Left forelimb (tissue), 1 donor: ENCODE results near the gene NF1.
"Not testable (repeated sequence)": the region's sequence is repeated elsewhere in the genome, so short reads cannot be mapped to it uniquely, and the experiment has no call there.

ENCODE experiments used
- DNase-seq: peaks from one replicate; pipeline ENCODE4 v3.0.0-alpha.2; 2018; ENCODE audit warnings: low spot score

The NF1 gene

DNA sequence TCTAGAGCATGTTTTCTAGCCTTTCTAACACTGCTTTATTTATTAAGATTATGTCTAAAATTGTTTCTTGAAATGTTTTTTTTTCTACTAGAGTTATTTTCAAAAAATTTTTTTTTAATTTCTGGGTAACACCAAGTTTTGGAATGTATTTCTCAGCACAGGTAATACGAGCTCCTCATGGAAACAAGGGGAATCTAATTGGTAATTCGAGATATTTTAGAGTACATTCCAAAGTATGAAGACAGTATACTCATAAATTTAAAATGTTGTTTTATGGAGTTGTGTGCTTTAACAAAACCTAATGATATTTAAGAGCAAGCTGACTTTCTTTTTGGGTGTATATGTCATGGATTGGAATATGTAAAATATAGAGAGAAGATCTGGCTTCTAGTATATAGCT lies 159.9 kb downstream of the NF1 start:
- no peak for DNase-seq

DNA sequence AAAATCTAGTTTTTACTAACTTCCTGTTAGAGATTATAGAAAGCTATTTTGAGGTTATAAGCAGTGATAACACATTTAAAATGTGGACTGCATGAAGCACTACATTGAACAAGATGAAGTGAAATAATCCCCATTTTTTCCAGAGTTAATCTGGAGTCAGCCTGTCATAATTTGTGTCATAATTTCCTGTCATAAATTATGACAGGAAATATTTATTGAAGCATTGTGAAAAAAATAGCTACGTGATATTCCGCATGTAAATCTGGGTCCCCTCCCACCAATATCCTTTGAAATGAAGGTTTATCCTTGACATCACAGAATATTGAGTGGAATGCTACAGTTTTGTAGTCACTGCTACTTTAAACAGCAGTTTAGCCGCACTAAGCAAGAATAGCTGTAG lies 162.2 kb downstream of the NF1 start:
- no peak for DNase-seq

DNA sequence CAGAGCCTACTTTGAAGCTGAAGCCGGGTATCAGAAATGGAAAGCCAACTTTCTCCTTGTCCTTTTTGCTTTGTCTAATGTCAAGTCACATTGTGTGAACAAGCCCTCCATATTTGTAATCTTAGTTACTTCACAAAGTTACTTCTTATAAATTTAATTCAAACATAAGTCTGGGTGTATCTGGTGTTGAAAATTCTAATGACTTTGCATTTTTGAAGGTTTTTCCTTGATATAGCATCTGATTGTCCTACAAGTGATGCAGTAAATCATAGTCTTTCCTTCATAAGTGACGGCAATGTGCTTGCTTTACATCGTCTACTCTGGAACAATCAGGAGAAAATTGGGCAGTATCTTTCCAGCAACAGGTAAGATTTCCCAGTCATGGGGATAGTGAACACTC lies 165.4 kb downstream of the NF1 start:
- no peak for DNase-seq

GRCh38 chr17:31261601-31262000 lies 166.8 kb downstream of the NF1 start:
- DNase-seq = no peak

GRCh38 chr17:31262923-31263322 lies 168.1 kb downstream of the NF1 start:
- not testable (repeated sequence) for DNase-seq

DNA sequence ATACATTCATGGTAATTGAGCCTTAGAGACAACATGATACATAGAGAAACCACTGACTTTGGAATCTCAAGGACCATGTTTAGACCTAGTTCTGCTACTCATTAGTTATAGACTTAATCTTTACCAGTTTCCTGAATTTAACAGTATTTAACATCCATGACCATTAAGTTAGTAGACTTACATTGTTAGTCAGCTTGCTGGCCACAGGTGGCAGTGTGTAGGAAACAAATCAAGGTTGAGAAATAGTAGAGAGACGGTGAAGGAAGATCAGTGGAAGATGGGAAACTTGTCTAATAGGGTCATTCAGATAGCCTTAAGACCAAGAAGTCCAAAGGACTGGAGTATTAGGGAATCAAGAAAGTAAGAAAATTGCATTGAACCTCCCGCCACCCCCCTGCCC lies 171.3 kb downstream of the NF1 start:
- DNase-seq = no peak

DNA sequence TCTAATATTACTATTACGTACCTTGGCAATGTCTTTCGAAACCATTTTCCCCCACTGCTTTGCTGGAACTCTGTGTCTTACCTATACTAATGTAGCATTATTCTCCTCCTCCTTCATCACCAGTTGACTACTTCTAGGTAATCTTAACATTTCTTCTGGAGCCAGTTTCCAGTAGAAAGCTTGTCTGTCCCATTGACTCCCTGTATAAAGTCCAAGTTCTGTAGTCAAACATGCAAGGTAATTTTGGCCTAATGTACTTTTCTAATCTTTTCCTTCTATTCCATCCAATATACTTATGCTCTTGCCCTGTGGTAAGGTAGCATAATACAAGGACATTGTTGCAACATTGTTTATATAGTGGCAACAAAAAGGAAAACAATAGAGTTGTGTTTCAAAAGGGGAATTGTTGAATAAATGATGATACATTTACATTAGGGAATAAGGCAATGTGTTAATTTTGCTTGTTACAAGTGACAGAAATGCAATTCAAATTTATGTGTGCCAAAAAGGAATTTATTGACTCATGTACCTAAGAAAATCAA lies 174.3 kb downstream of the NF1 start:
- DNase-seq = no peak

GRCh38 chr17:31269578-31269983 lies 174.8 kb downstream of the NF1 start:
- no peak for DNase-seq

DNA sequence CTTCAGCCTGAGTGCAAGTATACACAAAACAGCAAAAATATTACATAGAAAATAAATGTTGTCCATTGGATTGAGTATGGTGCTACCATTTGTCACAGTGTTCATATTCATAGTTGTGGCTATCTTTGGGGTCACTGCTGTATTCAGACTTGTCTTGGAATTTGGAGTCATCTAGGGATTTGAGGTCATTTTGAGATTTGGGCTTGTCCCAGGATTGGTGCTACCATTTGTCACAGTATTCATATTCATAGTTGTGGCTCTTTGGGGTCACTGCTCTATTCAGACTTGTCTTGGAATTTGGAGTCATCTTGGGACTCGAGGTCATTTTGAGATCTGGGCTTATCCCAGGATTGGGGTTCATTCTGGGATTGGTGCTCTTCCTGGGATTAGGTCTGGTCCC lies 177.5 kb downstream of the NF1 start:
- DNase-seq = no peak

- DNase-seq = no peak
Measured at GRCh38 chr17:31272803-31273202, 178.0 kb downstream of the NF1 start.

DNA sequence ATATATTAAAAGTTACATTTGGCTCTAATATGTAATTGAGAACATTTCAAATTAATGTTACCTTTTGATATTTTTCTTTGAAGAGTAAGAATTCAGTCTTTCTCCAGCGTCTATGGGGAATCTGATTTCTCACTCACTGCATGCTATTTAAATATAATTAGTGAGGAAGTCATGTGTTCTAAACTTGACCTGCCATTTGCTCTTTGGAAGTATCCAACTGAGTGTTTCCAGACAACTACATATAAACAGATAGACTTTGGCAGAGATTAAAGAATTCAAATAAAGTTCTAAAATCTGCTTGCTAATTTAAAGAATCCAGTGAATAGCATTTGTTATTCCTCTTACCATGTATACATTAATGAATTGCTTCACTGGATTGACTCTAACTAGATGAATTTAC lies 178.7 kb downstream of the NF1 start:
- DNase-seq = no peak

DNA sequence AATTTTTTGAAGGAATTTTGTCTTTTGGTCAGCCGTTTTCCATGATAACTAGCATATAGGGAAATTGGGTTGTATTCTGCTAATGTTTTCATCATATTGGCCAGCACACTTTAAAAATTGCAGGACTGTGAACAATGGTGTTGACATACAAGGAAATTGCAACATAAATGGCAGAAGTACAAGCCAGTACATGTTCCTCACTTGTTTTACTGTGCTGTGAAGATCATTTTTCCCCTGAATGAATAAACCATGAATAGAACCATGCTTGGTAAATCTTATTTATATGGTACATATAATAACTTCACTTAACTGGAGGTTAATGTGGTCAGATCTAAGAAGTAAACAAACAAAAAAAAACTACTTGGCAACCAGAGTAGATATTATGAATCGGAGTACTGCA lies 179.5 kb downstream of the NF1 start:
- no peak for DNase-seq

DNA sequence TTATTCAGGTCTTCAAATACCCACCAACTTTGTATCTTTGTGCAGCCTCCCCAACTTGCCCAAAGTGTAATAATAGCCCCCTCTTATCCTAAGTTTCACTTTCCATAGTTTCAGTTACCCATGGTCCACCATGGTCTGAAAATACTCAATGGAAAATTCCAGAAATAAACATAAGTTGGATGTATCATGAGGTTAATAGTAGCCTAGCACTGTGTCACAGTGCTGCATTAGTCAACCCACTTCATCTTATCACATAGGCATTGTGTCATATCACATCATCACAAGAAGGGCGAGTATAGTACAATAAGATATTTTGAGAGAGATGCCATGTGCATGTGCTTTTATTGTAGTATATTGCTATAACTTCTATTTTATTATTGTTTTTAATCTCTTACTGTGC lies 180.3 kb downstream of the NF1 start:
- no peak for DNase-seq

DNA sequence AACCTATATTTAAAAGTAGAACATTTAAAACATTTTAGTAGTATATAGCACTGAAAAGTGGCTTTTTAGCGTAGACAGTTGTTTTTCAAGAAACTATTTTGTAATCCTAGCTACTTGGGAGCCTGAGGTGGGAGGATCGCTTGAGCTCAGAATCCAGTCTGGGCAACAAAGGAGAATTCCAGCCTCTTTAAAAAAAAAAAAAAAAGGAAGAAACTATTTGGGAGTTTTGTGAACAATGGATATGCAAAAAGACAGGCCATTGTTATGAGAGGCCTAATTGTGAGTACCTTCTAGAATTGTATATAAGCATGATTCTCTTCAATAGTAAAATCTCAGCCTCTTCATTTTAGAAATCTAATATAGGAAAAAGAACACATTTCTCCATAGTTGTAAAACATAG lies 184.6 kb downstream of the NF1 start:
- no peak for DNase-seq

DNA sequence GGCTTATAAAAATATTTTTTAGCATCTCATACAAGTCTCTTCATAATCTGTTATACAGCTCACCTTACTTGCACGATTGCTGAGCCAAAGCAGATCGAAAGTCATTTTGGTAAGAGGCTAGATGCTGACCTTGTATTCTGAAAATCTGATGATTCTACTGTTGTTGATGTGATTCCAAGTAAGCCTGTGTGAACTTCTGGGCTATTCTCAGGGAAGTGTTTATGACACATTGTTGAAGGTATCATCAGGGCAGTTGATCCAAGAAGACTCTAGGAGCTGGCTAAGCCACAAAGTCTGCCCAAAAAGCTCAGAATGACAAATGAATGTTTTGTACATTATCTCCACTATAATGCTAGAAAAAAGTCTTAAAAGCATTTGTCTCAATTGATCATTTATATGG lies 186.3 kb downstream of the NF1 start:
- DNase-seq = no peak

DNA sequence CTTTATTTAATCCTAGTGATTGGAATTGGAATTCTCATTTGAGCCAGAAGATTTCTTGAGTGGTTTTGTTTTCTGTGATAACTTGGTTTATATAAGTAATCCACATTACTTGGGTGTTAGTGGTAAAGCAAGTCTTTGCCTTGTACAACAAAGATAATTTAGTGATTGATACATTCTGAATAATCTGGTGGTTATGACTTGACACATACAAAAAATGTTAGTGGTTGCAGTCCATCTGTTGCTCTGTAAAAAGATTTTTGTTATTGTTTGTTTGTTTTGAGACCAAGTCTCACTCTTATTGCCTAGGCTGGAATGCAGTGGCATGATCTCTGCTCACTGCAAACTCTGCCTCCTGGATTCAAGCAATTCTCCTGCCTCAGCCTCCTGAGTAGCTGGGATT lies 189.1 kb downstream of the NF1 start:
- no peak for DNase-seq

DNA sequence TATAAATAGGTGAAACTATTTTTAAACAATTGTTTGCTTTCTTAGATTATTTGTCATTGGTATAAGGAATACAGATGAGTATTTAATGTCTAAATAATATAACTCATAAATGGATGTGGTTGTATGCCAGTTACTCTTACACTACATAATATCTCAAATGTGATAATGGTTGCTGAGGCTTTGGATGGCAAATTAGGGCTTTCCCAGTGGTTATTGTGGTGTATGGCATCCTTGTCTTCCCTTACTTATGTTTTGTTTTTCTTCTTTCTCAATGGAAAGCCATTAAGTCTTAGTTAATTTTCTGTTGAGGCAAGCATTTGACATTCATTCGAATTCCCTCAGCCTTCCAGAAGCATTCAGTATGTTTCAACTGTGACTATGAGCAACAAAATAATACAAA lies 191.8 kb downstream of the NF1 start:
- DNase-seq = no peak

DNA sequence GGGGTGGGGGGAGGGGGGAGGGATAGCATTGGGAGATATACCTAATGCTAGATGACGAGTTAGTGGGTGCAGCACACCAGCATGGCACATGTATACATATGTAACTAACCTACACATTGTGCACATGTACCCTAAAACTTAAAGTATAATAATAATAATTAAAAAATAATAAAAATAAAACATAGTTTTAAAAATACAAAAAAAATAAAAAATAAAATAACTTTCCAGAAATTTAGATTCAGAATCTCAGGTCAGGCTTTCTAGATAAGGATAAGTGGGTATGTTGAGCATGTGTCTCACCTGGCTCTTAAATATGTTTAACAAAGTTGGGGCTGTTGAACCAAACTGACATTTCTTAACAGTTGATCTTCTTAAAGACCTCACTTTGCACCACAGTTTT lies 193.2 kb downstream of the NF1 start:
- not testable (repeated sequence) for DNase-seq

GRCh38 chr17:31289790-31290189 lies 195.0 kb downstream of the NF1 start:
- no peak for DNase-seq

DNA sequence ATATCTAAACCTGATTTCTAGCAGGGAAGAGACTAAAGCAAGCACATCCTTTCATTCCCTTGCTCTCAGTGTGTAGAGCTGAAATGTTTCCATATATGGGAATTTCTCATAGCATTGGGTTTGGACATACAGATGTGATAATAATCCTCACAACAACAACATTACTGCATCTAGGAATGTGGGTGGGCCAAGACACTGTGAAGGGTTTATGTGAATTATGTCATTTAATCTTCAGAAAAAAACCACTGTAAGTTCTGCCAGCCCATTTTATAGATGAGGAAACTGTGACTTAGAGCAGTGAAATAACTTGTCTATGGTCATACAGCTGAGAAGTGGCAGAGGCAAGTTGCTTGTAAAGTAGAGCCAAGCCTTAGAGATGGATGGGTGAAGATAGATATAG lies 197.0 kb downstream of the NF1 start:
- no peak for DNase-seq

GRCh38 chr17:31293581-31293980 lies 198.8 kb downstream of the NF1 start:
- no peak for DNase-seq

DNA sequence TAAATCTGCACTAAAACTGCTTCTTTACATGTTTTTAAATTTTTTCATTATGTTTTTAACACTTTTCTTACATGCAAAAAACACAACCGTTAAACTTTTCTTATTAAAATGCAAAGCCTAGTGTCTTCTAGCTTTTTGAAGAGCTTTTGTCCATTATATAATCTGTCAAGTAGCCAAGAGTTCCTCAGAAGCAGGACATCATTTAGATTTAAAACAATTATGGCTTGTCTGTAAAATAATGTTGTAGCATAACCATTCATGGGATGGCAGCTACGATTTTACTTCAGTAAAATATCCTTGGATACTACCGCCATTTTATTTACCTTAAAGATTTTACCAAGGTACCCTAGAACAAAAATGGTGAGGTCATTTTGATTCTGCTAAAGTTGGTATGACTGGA lies 199.5 kb downstream of the NF1 start:
- no peak for DNase-seq

DNA sequence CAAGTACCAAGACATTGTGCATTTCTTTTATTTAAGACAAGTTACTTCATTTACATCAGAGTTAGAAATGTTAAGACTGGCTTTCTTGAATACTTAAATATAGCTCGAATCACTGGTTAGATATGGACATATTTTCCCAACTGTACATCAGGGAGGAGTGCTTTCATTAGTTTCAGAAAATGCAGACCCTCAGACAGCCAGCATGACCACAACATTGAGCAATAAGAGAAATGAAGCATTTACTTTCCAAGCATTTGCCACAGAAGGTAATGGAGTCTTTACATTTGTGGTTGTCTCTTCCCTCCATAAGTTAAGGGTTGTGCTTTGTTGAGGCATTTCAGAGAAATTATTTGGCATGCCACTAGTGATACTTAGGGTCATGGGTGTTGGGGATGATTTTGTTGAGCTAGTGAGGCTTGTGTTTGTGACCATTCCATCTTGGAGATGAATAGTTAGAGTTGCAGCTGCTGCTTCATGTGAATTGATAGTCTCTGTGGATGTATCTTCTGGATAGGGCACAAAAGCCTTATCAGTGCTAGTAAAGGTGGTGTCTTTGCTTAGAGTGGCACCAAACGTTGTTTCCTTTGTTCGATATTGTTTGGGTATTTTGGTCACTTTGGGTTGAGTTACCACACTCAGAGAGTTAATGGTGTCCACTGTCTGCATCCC lies 200.2 kb downstream of the NF1 start:
- DNase-seq = no peak

DNA sequence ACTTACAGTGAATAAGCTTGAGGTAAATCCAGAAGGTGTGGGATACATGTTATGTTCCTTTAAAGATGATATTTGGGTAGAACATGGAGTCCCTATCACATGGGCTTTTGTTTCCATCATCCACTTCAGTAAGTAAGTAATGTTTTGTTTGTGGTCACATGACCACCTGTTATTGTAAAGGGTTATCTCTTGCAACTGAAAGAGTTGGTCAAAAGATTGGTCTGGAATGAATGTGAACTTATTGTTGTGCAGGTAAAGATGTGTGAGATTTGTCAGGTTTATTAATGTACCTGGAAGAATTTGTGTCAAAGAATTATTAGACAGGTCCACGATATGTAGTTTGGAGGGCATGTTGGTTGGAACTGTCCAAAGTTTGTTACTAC lies 200.7 kb downstream of the NF1 start:
- no peak for DNase-seq

- no peak for DNase-seq
Measured at GRCh38 chr17:31296142-31296541, 201.4 kb downstream of the NF1 start.
